ENCODE results near the gene FSTL5.
A peak's percentile ranks its signal among the peaks of the same experiment; 100 is the strongest.

Gene FSTL5

GRCh38 chr4:161937596-161937995 is 226.2 kb downstream of the FSTL5 start:
- DNase-seq (ENCODE audit: low spot score): no peak

GRCh38 chr4:161936625-161937550 is 226.9 kb downstream of the FSTL5 start:
- DNase-seq (ENCODE audit: low spot score): no peak

DNA sequence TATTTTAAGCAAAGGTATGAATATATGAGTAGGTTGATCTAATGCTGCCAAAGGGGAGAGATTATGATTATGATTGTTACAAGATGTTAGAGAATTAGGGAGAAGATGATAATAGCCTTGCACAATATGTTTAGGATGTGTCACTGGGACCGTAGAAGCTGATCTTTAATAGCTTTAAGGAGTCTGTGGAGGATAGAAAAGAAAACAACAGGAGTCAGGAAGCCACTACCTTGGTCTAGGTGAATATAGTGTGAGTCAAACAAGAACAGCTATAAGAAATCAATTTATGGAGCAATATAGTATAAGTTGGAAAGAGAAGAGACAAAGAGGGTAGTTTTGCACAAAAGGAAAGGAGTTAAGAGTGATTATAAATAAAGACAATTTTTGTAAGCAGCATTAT is 232.7 kb downstream of the FSTL5 start:
- DNase-seq (ENCODE audit: low spot score): peak; percentile 25

- DNase-seq (ENCODE audit: low spot score): no peak
Measured at GRCh38 chr4:161929956-161930355, 233.8 kb downstream of the FSTL5 start.

DNA sequence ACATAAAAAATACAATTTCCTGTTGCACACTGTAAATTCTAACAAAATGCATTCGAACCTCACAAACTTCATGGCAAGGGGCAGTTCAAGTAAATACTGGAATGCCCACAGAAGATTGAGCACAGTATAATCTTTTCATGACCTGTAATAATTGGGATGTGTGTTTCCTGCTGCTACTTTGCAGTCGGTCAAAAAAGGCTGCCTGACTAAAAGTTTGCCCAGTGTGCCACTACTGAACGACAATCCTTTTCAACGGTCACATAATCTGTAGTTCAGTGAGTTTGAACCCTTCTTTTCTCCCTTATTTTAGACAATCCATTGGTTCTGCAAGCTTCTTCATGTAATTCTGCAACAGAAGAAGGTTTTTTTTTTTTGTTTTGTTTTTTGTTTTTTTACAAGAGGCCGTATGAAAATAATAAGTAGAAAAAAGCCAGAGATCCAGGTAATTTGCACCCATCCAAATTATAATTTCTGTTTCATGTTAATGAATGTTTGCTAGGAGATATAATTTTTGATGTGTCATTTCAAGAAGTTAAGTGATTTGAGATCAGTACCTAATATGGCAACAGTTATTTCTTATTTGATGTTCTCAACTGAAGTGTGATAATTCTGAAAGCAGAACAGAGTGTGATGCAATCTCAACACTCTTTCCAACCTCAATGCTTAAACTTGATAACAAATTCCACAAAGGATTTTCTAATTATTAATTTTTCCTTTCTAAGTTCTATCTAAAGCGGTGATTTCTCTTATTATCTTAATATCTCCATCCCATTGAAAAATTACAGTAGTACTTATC is 237.6 kb downstream of the FSTL5 start:
- DNase-seq (ENCODE audit: low spot score): no peak

GRCh38 chr4:161920304-161921052 is 243.3 kb downstream of the FSTL5 start:
- no peak for DNase-seq (ENCODE audit: low spot score)

DNA sequence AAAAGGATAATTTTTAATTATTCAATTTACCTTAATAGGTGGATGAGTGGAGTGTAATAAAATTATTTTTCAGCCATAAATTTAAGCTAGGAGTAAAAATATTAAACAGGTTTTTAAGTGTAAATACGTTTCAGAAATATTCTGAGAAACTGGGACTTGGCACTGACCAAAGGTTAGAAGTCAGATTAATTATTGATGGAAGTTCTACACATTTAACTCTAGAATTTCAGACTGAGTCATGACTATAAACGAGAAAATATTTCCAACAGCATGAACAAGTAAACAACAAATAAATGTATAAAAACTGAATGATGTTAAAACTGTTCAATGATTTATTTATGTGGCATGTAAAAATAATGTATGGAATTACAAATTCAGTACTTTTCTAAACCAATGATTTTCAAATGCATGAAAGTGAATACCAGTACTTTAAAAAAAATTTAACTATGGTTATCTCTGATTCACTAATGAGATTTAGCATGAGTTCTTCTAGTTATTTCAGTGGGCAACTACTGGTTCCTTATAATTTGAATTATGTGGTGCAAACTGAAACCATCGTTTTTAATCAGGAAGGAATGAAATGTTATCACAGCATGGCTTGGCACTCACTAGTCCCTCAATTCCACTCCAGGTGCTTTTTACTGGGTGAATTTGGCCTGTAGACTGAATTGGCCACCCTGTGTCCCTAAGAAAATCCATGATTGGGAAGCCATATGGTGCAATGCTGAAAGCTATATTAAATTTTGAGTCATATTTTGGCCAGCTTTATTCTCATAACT is 244.2 kb downstream of the FSTL5 start:
- DNase-seq (ENCODE audit: low spot score): no peak

DNA sequence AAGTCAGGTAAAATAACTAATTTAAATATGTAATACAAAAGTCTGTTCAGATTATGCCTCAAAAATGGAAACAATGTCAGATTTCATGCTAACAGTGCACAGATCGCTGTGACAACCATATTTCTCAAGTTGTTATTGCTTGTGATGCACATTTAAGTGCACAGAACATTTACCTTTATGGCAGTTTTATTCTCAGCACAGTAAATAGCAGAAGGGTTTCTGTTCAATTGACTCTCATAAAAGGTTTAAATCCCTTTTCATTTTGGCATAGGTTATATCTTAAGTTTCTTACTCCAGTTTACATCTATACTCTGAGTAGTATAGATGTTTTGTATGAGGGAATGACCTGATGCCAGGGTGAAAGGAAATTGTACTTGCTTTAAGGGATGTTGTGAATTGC is 247.8 kb downstream of the FSTL5 start:
- DNase-seq (ENCODE audit: low spot score): no peak

- DNase-seq (ENCODE audit: low spot score): no peak
Measured at GRCh38 chr4:161907590-161907955, 256.2 kb downstream of the FSTL5 start.

- no peak for DNase-seq (ENCODE audit: low spot score)
Measured at GRCh38 chr4:161906836-161907589, 256.8 kb downstream of the FSTL5 start.

DNA sequence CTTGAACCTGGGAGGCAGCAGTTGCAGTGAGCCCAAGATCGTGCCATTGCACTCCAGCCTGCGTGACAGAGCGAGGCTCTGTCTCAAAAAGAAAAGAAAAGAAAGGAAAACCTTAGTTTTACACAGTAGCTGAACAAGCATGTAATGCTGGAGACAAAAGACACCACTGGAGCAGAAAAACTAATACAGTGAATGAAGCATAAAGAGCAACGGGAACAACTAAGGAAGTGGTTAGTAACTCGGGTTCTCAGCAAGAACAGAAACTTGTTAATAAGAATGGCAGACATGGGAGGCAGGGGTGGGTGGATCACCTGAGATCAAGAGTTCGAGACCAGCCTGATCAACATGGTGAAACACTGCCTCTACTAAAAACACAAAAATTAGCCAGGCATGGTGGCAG is 263.7 kb downstream of the FSTL5 start:
- no peak for DNase-seq (ENCODE audit: low spot score)

DNA sequence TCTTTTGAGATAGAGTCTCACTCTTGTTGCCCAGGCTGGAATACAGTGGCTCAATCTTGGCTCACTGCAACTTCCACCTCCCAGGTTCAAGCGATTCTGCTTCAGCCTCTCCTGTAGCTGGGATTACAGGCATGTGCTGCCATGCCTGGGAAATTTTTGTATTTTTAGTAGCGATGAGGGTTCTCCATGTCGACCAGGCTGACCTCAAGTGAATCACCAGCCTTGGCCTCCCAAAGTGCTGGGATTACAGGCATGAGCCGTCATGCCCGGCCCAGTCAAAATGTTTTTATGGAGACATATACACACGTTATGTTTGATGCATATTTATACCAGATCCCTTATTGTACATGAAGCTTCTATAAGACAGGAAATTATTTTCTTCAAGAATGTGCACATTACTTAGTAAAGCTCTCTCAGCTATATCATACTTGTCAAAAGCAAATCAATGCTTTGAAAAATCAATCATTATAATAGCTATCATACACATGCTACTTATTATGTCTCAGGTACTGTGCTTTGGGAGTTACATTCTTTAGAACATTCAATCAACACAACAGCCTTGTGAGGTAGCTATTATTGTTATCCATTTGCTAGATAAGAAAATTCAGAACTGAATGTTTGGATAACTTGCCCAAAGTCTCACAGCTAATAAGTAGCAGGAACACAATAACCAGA is 269.2 kb downstream of the FSTL5 start:
- DNase-seq (ENCODE audit: low spot score): no peak

DNA sequence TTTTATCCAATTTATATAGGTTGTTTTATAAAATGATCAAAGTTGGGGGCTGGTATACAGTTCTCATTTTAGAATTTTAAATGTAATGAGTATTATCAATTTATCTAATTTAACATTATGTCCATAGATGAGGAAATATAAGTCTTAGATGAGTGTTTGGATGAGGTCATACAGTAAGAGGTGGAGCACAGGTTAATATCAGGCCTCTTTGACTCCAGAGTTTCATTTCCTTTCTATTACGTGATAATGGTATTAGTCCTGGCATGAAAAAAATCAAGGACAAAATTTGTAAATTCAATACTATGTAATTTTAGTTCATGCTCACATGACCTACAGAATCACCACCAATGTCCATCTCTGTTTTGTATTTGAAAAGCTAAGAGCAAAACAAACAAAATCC is 269.8 kb downstream of the FSTL5 start:
- DNase-seq (ENCODE audit: low spot score): no peak

DNA sequence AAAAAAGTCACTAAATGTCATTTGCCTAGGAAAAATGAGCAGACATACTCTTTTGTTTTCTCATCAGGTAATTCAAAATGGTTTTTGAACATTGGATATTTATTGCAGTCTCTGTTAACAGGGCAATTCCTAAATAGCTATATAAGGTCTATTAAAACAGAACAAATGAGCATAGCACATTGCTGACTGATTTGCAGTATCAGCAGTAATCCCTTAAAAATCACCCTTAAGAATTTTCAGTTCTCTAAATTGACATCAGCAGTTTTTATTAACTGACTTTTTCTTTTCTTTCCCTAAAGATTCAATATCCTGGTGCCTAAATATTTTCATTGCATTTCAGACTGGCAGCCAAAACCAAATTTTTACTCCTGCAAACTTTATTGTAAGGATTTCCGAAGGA is 270.2 kb downstream of the FSTL5 start:
- DNase-seq (ENCODE audit: low spot score): no peak

DNA sequence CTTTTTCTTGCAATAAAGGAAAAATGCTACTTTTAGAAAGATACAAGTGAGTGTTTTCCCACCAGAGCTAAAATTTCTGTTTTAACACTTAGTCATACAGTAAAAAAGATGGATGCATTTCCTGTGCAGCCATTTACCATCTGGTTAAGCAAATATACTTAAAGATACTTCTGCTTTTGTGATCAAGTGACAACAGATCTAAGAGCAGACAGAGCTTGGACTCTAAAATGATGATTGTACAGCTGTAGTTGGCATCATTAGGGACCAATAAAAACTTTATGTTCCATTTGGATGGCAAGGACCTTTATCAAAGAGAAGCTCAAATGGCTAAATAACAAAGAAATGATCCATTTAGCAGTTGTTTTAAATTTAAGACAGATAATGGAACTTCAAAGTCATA is 270.8 kb downstream of the FSTL5 start:
- DNase-seq (ENCODE audit: low spot score): no peak

DNA sequence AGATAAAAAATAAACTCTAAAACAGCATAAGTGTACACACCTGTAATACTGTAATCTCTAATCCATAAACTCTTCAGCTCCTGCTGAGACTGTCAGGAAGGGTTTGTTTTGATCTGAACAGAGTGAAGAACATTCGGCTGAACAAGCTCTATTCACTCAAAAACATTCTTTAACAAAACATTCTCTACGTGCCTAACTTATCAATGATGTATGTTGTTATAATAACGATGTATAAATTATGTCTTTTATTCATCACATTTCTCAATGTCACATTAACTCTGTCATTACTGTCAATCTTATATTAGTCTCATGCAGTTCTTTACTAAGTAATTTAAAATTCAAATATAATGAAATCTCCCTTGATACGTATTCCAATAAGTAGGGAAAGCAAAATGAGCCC is 280.6 kb downstream of the FSTL5 start:
- DNase-seq (ENCODE audit: low spot score): no peak

- no peak for DNase-seq (ENCODE audit: low spot score)
Measured at GRCh38 chr4:161881370-161881769, 282.4 kb downstream of the FSTL5 start.

DNA sequence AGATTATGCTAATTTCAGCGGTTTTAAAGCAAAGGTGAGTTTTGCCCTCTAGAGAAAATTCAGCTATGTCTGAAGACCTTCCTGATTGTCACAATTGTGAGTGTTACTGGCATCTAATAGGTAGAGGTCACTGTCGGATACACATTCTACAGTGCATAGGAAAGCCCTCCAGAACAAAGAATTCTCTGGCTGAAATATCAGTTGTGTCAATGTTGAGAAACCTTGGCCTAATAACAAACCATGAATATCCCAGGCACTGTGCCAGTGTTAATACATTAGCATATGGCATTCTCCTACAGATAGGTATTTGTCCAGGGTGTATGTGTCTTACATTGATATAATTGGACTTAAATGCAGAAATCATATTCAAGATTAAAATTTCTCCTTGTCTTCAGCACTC is 294.3 kb downstream of the FSTL5 start:
- no peak for DNase-seq (ENCODE audit: low spot score)

GRCh38 chr4:161856711-161857326 is 307.0 kb downstream of the FSTL5 start:
- no peak for DNase-seq (ENCODE audit: low spot score)

- no peak for DNase-seq (ENCODE audit: low spot score)
Measured at GRCh38 chr4:161850631-161851030, 313.2 kb downstream of the FSTL5 start.

Measured in D341Med (cell line).